GM23338 (cell line): ENCODE measurements around the gene PSMB10. TPM values are rescaled to one million over a fixed set of nuclear protein-coding genes. Genes with fewer than 3 reads are reported as not detected.

Source experiments
- ATAC-seq: fragments of 200-7000 bp; cut with Tn5 transposase; 3 replicates; pipeline ENCODE4 v1.9.1; 2020
- DNase-seq: peaks from one replicate; pipeline ENCODE4 v3.0.0-alpha.2; 2015; ENCODE audit warnings: low spot score
- H2AFZ ChIP-seq: fragments of 200-600 bp; sonication (generic); 2 replicates; pipeline ENCODE4 v1.8.0; 2016; ENCODE audit warnings: antibody characterized with exemption, mild to moderate bottlenecking, moderate library complexity
- H3F3A ChIP-seq: fragments of 200-600 bp; sonication (generic); replicated peaks from 2 replicates; pipeline ENCODE4 v1.8.0; 2017; ENCODE audit warnings: antibody characterized with exemption, mixed run types, low read depth
- H3K27ac ChIP-seq: fragments of 200-600 bp; sonication (generic); 2 replicates; pipeline ENCODE4 v1.6.1; 2016; ENCODE audit warnings: low read depth
- H3K27me3 ChIP-seq: fragments of 200-600 bp; sonication (generic); 2 replicates; pipeline ENCODE4 v1.8.0; 2016; ENCODE audit warnings: mild to moderate bottlenecking, mixed run types, moderate library complexity; ENCODE audit not compliant: insufficient read depth
- H3K36me3 ChIP-seq: fragments of 200-600 bp; sonication (generic); 2 replicates; pipeline ENCODE4 v1.8.0; 2016; ENCODE audit warnings: mild to moderate bottlenecking; ENCODE audit not compliant: insufficient read depth
- H3K4me1 ChIP-seq: fragments of 200-600 bp; sonication (generic); 2 replicates; pipeline ENCODE4 v1.8.0; 2016; ENCODE audit warnings: mild to moderate bottlenecking, moderate library complexity; ENCODE audit not compliant: insufficient read depth
- H3K4me2 ChIP-seq: fragments of 200-600 bp; sonication (generic); 2 replicates; pipeline ENCODE4 v1.7.1; 2017; ENCODE audit warnings: mixed run types
- H3K4me3 ChIP-seq: fragments of 200-600 bp; sonication (generic); 2 replicates; pipeline ENCODE4 v1.6.1; 2016; ENCODE audit warnings: mixed run types
- H3K79me2 ChIP-seq: fragments of 200-600 bp; sonication (generic); replicated peaks from 2 replicates; pipeline ENCODE4 v1.8.0; 2017; ENCODE audit warnings: mild to moderate bottlenecking; ENCODE audit not compliant: insufficient read depth
- H3K9me2 ChIP-seq: fragments of 200-600 bp; sonication (generic); 2 replicates; pipeline ENCODE4 v1.8.0; 2017; ENCODE audit not compliant: insufficient read depth
- H4K20me1 ChIP-seq: fragments of 200-600 bp; sonication (generic); replicated peaks from 2 replicates; pipeline ENCODE4 v1.8.0; 2017; ENCODE audit warnings: mild to moderate bottlenecking; ENCODE audit not compliant: insufficient read depth
- H3K27ac Mint-ChIP-seq: 2 replicates; pipeline ENCODE4 v1.8.0; 2020; ENCODE audit warnings: inconsistent platforms, mild to moderate bottlenecking, moderate library complexity, mixed read lengths
- H3K27me3 Mint-ChIP-seq: 3 replicates; pipeline ENCODE4 v1.8.0; 2022; ENCODE audit warnings: low read depth, mild to moderate bottlenecking, moderate library complexity, mixed read lengths, inconsistent platforms; ENCODE audit not compliant: insufficient read depth, poor library complexity
- H3K36me3 Mint-ChIP-seq: 3 replicates; pipeline ENCODE4 v1.8.0; 2021; ENCODE audit warnings: low read depth, mild to moderate bottlenecking, inconsistent platforms, moderate library complexity, mixed read lengths
- H3K4me1 Mint-ChIP-seq: 3 replicates; pipeline ENCODE4 v1.8.0; 2020; ENCODE audit warnings: mild to moderate bottlenecking, inconsistent platforms, mixed read lengths
- H3K4me3 Mint-ChIP-seq: 3 replicates; pipeline ENCODE4 v1.8.0; 2021; ENCODE audit warnings: moderate library complexity, mild to moderate bottlenecking, inconsistent platforms, mixed read lengths
- H3K9me3 Mint-ChIP-seq: 3 replicates; pipeline ENCODE4 v1.8.0; 2020; ENCODE audit warnings: moderate library complexity, mild to moderate bottlenecking, inconsistent platforms, mixed read lengths
- CTCF ChIP-seq, 2 experiments: fragments of 200-600 bp in 1 of 2; sonication (generic) in 1 of 2; conservative IDR thresholded peaks; 2 replicates each; pipeline versions ENCODE4 v1.5.1 to v1.6.1; 2016 to 2017; ENCODE audit warnings: antibody characterized with exemption in 2 of 2, low read depth in 2 of 2, mild to moderate bottlenecking in 2 of 2, moderate library complexity in 1 of 2
- EZH2 ChIP-seq: fragments of 200-600 bp; sonication (generic); IDR thresholded peaks from one replicate; pipeline ENCODE4 v1.8.0; 2017; ENCODE audit warnings: antibody characterized with exemption, mild to moderate bottlenecking, low read depth; ENCODE audit not compliant: unreplicated experiment
- EZH2phosphoT487 ChIP-seq: fragments of 200-600 bp; sonication (generic); IDR thresholded peaks from one replicate; pipeline ENCODE4 v1.8.1; 2018; ENCODE audit warnings: antibody characterized with exemption; ENCODE audit not compliant: unreplicated experiment
- JUNB ChIP-seq: IDR thresholded peaks from one replicate; pipeline ENCODE4 v1.6.1; 2016; ENCODE audit warnings: antibody characterized with exemption; ENCODE audit not compliant: unreplicated experiment
- NANOG ChIP-seq: IDR thresholded peaks from 2 replicates; pipeline ENCODE4 v1.6.1; 2016; ENCODE audit warnings: antibody characterized with exemption, borderline replicate concordance
- POLR2AphosphoS5 ChIP-seq: IDR thresholded peaks from 2 replicates; pipeline ENCODE4 v1.6.1; 2016; ENCODE audit warnings: antibody characterized with exemption, low read depth
- REST ChIP-seq: IDR thresholded peaks from one replicate; pipeline ENCODE4 v1.6.1; 2018; ENCODE audit warnings: antibody characterized with exemption; ENCODE audit not compliant: unreplicated experiment
- STAT1 ChIP-seq: IDR thresholded peaks from one replicate; pipeline ENCODE4 v1.6.1; 2016; ENCODE audit warnings: antibody characterized with exemption; ENCODE audit not compliant: unreplicated experiment
- ZNF114 ChIP-seq: fragments of 250-450 bp; sonication (Bioruptor Pico); IDR thresholded peaks from 2 replicates; pipeline ENCODE4 v1.5.0; 2020; ENCODE audit warnings: mild to moderate bottlenecking, moderate library complexity
- ZNF331 ChIP-seq: fragments of 250-450 bp; sonication (Bioruptor Pico); IDR thresholded peaks from 2 replicates; pipeline ENCODE4 v1.5.0; 2020; ENCODE audit warnings: low read depth, mild to moderate bottlenecking, moderate library complexity
- ZNF462 ChIP-seq: fragments of 250-450 bp; sonication (Bioruptor Pico); IDR thresholded peaks from 2 replicates; pipeline ENCODE4 v1.5.0; 2020; ENCODE audit warnings: mild to moderate bottlenecking, moderate library complexity
- polyA plus RNA-seq: library from polyadenylated mRNA; unstranded; fragments of >200 nt; fragmentation: Nextera tagmentation; extraction: Ambion mirVana; gene quantifications from 2 replicates; pipeline ENCODE4 v1.2.1, GENCODE V29; 2016
- total RNA-seq: library from RNA; depleted of rRNA; stranded (reverse); fragments of >200 nt; shearing (Covaris generic); gene quantifications from 2 replicates; pipeline ENCODE4 v1.2.3, GENCODE V29; 2014

The PSMB10 gene
- total and polyA plus RNA-seq, 2 experiments from 2014 or later = 27.5 to 114 TPM

GRCh38 chr16:67928147-67928546, 8.5 kb downstream of the PSMB10 start (continued):
- no peak for TF ChIP-seq REST
- TF ChIP-seq JUNB = no peak
- TF ChIP-seq NANOG = no peak
- no peak for TF ChIP-seq ZNF114 (CRISPR knock-in tag)
- TF ChIP-seq EZH2phosphoT487 = no peak
- no peak for TF ChIP-seq ZNF331 (CRISPR knock-in tag)

- no peak overlapping the region for H3K4me2 ChIP-seq
- H4K20me1 ChIP-seq = no peaks in the 10 kb centered on the region; the same call in none of the 2 replicates
- Mint-ChIP-seq H3K4me1 (peaks cover 13% of the 10 kb centered on the region), H3K27ac (no peak overlapping the region), H3K4me3 (no peak overlapping the region), H3K9me3 (no peaks in the 10 kb centered on the region), H3K27me3 (peaks cover 14% of the 10 kb centered on the region), H3K36me3 (peaks cover 5% of the 10 kb centered on the region; the same call in 1 of the 3 replicates)
- TF ChIP-seq POLR2AphosphoS5 (no peak), EZH2phosphoT487 (no peak), JUNB (no peak), CTCF (conservative IDR thresholded peaks at IDR 0.05; ENCODE audit: low read depth in 2 of 2) (no peak), EZH2 (no peak), STAT1 (no peak), ZNF462 (CRISPR knock-in tag) (no peak), ZNF331 (CRISPR knock-in tag) (no peak)
- H3K79me2 ChIP-seq = no peaks in the 10 kb centered on the region
- H3K27ac ChIP-seq = no peak overlapping the region
- ATAC-seq (no peak), DNase-seq (no peak)
- no peaks in the 10 kb centered on the region for H3K9me2 ChIP-seq
- H3K4me1 ChIP-seq = peaks cover 6% of the 10 kb centered on the region; the same call in 1 of the 2 replicates
- no peaks in the 10 kb centered on the region for H3K36me3 ChIP-seq
- H3K27me3 ChIP-seq = no peaks in the 10 kb centered on the region
- no peak overlapping the region for H3K4me3 ChIP-seq
- no peak overlapping the region for H2AFZ ChIP-seq
- 0 out of 2 replicates have a peak, but pooled peaks cover 6% of the 10 kb centered on the region for H3F3A ChIP-seq
Measured at GRCh38 chr16:67927131-67927941, 9.3 kb downstream of the PSMB10 start.
